Fibroblast of lung (primary cell): ENCODE data around the gene ALDH1L1. TPM values are rescaled to one million over a fixed set of nuclear protein-coding genes. Genes with fewer than 3 reads are reported as not detected.

Experiments used
- DNase-seq, 2 donors: peaks; one replicate each; pipeline versions ENCODE4 v3.0.0 to v3.0.0-alpha.2; 2010; ENCODE audit warnings: low read depth in 2 of 2
- H2AFZ ChIP-seq: 2 replicates; pipeline ENCODE4 v1.5.1; 2012; ENCODE audit warnings: low read length, control low read depth, inconsistent platforms
- H3K27ac ChIP-seq: 2 replicates; pipeline ENCODE4 v1.5.1; 2011; ENCODE audit warnings: low read length, control low read depth; ENCODE audit not compliant: insufficient read depth
- H3K27me3 ChIP-seq: 2 replicates; pipeline ENCODE4 v1.5.1; 2011; ENCODE audit warnings: mild to moderate bottlenecking, low read length; ENCODE audit not compliant: control insufficient read depth, insufficient read depth
- H3K36me3 ChIP-seq: 2 replicates; pipeline ENCODE4 v1.5.1; 2011; ENCODE audit warnings: low read length; ENCODE audit not compliant: control insufficient read depth, insufficient read depth
- H3K4me1 ChIP-seq: 2 replicates; pipeline ENCODE4 v1.5.1; 2011; ENCODE audit warnings: low read length; ENCODE audit not compliant: control insufficient read depth, insufficient read depth; ENCODE audit errors: extremely low read depth
- H3K4me2 ChIP-seq: 2 replicates; pipeline ENCODE4 v1.5.1; 2011; ENCODE audit warnings: low read length, control low read depth; ENCODE audit not compliant: insufficient read depth; ENCODE audit errors: extremely low read depth
- H3K4me3 ChIP-seq, 4 experiments: fragments of 200-600 bp in 1 of 4; sonication (generic) in 1 of 4; replicated peaks in 1 of 4; 2 replicates each; pipeline ENCODE4 v1.5.1; 2011 to 2016; ENCODE audit warnings: low read length in 4 of 4, low read depth in 3 of 4, mild to moderate bottlenecking in 3 of 4, control low read depth in 2 of 4, inconsistent platforms in 1 of 4, mixed read lengths in 1 of 4; ENCODE audit not compliant: insufficient read depth in 1 of 4; ENCODE audit errors: control extremely low read depth in 1 of 4
- H3K79me2 ChIP-seq: 2 replicates; pipeline ENCODE4 v1.5.1; 2012; ENCODE audit warnings: mild to moderate bottlenecking, low read length, inconsistent platforms; ENCODE audit not compliant: control insufficient read depth, insufficient read depth
- H3K9ac ChIP-seq: 2 replicates; pipeline ENCODE4 v1.5.1; 2011; ENCODE audit warnings: mild to moderate bottlenecking, low read length, control low read depth; ENCODE audit not compliant: insufficient read depth
- H3K9me3 ChIP-seq: 2 replicates; pipeline ENCODE4 v1.5.1; 2012; ENCODE audit warnings: low read depth, low read length; ENCODE audit not compliant: control insufficient read depth, insufficient read depth
- H4K20me1 ChIP-seq: 2 replicates; pipeline ENCODE4 v1.5.1; 2011; ENCODE audit warnings: low read length; ENCODE audit not compliant: control insufficient read depth, insufficient read depth; ENCODE audit errors: extremely low read depth
- EZH2 ChIP-seq: IDR thresholded peaks from 2 replicates; pipeline ENCODE4 v1.5.1; 2012; ENCODE audit warnings: low read length, control low read depth, mild to moderate bottlenecking; ENCODE audit errors: missing control alignments
- polyA plus RNA-seq, 2 donors: library from polyadenylated mRNA; depleted of rRNA in 1 of 2; stranded (reverse) in 1 of 2; unstranded in 1 of 2; fragments of >200 nt; gene quantifications; 2 replicates each; pipeline ENCODE4 v1.2.1, GENCODE V29; 2011 to 2012; ENCODE audit warnings: missing spikeins in 1 of 2
- total RNA-seq: library from RNA; depleted of rRNA; stranded (reverse); fragments of >200 nt; gene quantifications from 2 replicates; pipeline ENCODE4 v1.2.1, GENCODE V29; 2014
- TF ChIP-seq, protein P1 (sequence below), 2 donors: IDR thresholded peaks in 1 of 2; conservative IDR thresholded peaks in 1 of 2; 1 replicate in 1 of 2; 2 replicates in 1 of 2; pipeline ENCODE4 v1.5.1; 2011 to 2012; ENCODE audit warnings: low read length in 2 of 2, control low read depth in 1 of 2, inconsistent platforms in 1 of 2, low read depth in 1 of 2, mild to moderate bottlenecking in 1 of 2

The ALDH1L1 gene
- total and polyA plus RNA-seq, 2 donors (not counting 1 experiment from before 2014, with no cell fraction given) = not detected

DNA sequence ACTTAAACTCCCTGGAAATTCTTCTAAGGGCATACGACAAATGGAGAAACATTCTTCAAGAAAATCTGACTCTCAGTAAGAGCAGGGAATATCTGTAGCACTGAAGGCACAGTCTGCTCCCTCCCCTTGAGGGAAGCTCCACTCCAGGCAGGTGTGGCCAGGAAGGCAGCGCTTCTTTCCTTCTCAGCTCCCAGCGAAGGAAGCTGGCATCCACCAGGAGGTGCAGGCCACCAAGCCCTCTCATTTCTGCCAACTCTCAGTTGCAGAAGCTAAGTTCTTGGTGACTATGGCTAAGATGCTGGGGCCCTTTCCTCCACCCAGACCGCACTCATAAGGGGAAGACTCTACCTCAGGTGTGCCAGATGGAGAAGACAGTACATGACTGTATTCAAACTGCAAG lies 58.8 kb downstream of the ALDH1L1 start:
- no peak overlapping the region for H2AFZ ChIP-seq
- no peaks in the 10 kb centered on the region for H3K4me1 ChIP-seq
- no peak overlapping the region for H3K4me2 ChIP-seq
- TF ChIP-seq, protein P1, sequence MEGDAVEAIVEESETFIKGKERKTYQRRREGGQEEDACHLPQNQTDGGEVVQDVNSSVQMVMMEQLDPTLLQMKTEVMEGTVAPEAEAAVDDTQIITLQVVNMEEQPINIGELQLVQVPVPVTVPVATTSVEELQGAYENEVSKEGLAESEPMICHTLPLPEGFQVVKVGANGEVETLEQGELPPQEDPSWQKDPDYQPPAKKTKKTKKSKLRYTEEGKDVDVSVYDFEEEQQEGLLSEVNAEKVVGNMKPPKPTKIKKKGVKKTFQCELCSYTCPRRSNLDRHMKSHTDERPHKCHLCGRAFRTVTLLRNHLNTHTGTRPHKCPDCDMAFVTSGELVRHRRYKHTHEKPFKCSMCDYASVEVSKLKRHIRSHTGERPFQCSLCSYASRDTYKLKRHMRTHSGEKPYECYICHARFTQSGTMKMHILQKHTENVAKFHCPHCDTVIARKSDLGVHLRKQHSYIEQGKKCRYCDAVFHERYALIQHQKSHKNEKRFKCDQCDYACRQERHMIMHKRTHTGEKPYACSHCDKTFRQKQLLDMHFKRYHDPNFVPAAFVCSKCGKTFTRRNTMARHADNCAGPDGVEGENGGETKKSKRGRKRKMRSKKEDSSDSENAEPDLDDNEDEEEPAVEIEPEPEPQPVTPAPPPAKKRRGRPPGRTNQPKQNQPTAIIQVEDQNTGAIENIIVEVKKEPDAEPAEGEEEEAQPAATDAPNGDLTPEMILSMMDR (conservative IDR thresholded peaks at IDR 0.05 in 1 of 2, IDR thresholded peaks at IDR 0.05 in 1 of 2; ENCODE audit: low read depth in 1 of 2, low read length in 2 of 2) = no peak
- no peak overlapping the region for H3K4me3 ChIP-seq
- no peaks in the 10 kb centered on the region for H3K9me3 ChIP-seq
- no peak overlapping the region for H3K27ac ChIP-seq
- H3K27me3 ChIP-seq = peaks cover 4% of the 10 kb centered on the region
- no peak for DNase-seq
- no peaks in the 10 kb centered on the region for H3K36me3 ChIP-seq
- no peaks in the 10 kb centered on the region for H4K20me1 ChIP-seq
- no peaks in the 10 kb centered on the region for H3K79me2 ChIP-seq
- no peak overlapping the region for H3K9ac ChIP-seq

DNA sequence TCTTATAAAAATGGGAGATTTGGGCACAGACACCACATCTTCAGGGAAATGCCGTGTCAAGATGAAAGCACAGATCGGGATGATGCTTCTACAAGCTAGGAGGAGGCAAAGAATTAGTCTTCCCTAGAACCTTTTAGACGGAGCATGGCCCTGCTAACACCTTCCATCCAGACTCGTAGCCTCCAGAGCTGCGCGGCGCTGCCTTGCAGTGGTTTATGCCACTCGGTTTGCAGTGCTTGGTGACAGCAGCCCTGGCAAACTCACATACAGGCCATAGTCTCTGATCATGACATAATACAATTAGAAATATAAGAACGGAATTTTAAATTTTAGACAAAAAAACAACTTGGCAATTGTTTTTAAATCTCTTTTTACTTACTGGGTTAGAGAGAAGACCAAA lies 59.3 kb downstream of the ALDH1L1 start:
- Histone ChIP-seq H3K4me1 (no peaks in the 10 kb centered on the region), H3K79me2 (no peaks in the 10 kb centered on the region), H2AFZ (no peak overlapping the region), H3K36me3 (no peaks in the 10 kb centered on the region), H3K4me3 (no peak overlapping the region), H3K4me2 (no peak overlapping the region), H4K20me1 (no peaks in the 10 kb centered on the region), H3K9me3 (no peaks in the 10 kb centered on the region), H3K27ac (no peak overlapping the region), H3K27me3 (peaks cover 4% of the 10 kb centered on the region), H3K9ac (no peak overlapping the region)
- TF ChIP-seq, protein P1 (conservative IDR thresholded peaks at IDR 0.05 in 1 of 2, IDR thresholded peaks at IDR 0.05 in 1 of 2; ENCODE audit: low read depth in 1 of 2, low read length in 2 of 2) = no peak
- no peak for TF ChIP-seq EZH2
- no peak for DNase-seq

DNA sequence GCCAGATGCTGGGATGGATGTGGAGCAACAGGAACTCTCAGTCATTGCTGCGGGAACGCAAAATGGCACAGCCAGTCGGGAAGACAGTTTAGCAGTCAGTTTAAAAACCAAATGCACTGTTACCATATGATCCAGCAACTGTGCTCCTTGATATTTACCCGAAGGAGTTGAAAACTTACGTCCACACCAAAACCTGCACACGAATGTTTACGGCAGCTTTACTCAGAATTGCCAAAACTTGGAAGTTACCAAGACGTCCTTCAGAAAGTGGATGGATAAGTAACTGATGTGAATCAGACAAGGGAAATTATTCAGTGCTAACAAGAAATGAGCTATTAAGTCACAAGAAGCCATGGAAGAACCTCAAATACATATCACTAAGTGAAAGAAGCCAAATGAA lies 60.4 kb downstream of the ALDH1L1 start:
- H3K79me2 ChIP-seq = no peaks in the 10 kb centered on the region
- no peak for TF ChIP-seq EZH2
- TF ChIP-seq, protein P1 (conservative IDR thresholded peaks at IDR 0.05 in 1 of 2, IDR thresholded peaks at IDR 0.05 in 1 of 2; ENCODE audit: low read depth in 1 of 2, low read length in 2 of 2) = no peak
- H3K27me3 ChIP-seq = peaks cover 4% of the 10 kb centered on the region
- H3K9ac ChIP-seq = no peak overlapping the region
- no peaks in the 10 kb centered on the region for H3K4me1 ChIP-seq
- no peaks in the 10 kb centered on the region for H4K20me1 ChIP-seq
- no peaks in the 10 kb centered on the region for H3K9me3 ChIP-seq
- H3K4me3 ChIP-seq = no peak overlapping the region
- H3K27ac ChIP-seq = no peak overlapping the region
- H3K4me2 ChIP-seq = no peak overlapping the region
- no peak for DNase-seq
- H3K36me3 ChIP-seq = no peaks in the 10 kb centered on the region
- H2AFZ ChIP-seq = no peak overlapping the region
